Stimulated activated CD8-positive, alpha-beta memory T cell treated with anti-CD3 and anti-CD28 coated beads, Interleukin-7, amount 100 ng/mL, for 48 hours (primary cell): ENCODE data around the gene ARGFX.
"Not testable (repeated sequence)": the region's sequence is repeated elsewhere in the genome, so short reads cannot be mapped to it uniquely, and the experiment has no call there.

Source experiments
- DNase-seq, 2 donors: peaks; one replicate each; pipeline ENCODE4 v3.0.0-alpha.2; 2020; ENCODE audit warnings: low read depth in 1 of 2; ENCODE audit errors: extremely low read depth in 1 of 2

The ARGFX gene

DNA sequence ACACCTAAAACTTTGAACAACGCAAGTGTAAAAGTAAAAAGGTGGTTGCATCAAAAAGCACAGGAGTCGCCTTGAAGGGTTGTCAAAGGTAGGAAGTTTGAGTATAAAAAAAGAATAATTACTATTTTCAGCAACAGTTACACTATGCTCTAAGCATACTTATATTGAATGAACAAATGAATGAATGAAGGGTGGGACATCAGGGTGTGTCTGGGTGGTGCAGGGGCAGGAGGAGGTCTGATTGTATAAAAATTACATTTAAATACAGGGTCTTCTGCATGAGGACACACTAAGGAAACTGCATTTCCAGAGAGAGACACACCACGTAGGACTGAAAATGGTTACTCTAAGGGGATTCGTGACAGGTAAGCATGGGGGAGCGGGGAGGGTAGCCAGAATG lies at the start of gene ARGFX:
Gene ARGFX (plus strand): TSS at position 301 of the 400 bp plus-strand sequence. CDS start 2,765 bp downstream, outside the sequence.
- DNase-seq = no peak

DNA sequence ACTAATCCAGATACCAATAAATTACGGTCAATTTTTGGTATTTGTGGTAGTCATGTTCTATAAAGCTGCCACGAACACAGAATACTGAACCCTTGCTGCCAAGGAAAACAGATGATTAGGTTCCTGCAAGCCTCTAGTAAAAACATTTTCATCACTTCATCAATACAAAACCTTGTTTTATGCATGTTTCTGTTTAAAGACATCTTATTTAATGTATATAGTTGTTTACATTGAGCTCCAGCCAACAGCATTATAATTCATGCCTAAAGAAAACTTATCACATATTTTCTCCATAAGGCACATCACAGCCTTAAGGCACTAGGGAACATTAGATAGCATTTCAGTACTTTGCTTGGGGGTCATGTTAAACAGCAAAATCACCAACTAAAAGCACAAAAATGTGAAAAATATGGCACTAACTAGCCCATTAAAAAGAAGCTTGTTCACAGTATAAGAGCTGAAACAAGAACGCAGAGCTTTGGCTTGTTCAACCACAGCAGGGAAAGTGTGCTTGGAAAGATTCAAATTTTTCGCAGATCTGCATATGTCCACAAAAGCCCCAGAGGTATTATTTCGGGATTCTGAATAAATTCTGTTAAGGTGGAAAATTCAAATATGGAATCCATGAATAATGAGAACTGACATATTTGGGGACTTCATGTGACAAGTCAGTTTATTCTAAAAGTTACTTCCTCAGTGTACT lies 49.6 kb upstream of the ARGFX start:
- DNase-seq = no peak

DNA sequence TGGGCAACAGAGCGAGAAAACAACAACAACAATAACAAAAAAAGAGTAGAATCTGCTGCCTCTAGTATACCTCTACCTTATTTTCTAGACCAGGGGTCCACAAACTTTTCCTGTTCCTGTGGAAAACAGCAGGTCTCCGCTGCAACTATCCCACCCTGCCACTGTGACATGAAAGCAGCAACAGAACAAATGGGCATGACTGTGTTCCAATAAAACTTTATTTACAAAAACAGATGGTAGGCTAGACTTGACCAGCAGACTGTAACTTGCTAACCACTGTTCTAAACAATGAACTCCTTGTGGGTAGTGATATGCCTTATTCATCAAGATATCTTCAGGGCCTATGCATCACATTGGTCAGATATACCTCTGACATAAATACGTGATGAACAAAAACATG lies 47.2 kb upstream of the ARGFX start:
- DNase-seq = no peak

DNA sequence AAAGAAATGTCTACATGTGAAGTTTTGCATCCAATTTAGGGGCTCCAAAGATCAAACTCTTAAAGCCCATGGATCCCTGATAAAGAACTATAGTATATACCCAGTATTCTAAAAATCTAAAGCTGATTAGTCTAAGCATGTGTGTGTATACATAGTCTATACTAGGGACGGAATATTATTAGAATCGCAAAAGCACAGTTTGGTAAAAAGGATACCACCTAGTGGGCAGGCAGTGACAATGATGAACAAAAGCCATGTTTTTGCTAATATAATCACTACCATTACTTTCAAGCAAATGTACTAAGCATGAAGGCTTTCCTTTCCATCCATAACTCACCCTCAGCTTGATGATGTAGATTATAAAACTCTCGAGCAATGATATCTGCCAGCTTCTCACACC lies 38.4 kb upstream of the ARGFX start:
- DNase-seq = no peak

DNA sequence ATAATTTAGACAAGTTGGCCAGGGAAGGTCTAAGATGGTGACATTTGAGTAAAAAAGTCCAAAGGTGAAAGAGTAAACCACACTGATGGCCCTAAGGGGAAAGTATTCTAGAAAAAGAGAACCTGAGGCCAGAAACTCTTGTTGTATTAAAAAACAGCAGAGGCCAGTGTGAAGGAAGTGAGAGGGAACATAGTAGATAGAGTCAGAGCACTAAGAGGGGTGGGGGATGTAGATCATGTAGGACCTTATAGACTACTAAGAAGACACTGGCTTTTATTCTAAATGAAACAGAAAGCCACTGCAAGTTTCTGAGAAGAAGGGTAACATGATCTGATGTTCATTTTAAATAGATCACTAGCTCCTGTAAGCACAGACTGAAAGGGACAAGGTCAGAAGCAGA lies 36.5 kb upstream of the ARGFX start:
- DNase-seq = no peak

DNA sequence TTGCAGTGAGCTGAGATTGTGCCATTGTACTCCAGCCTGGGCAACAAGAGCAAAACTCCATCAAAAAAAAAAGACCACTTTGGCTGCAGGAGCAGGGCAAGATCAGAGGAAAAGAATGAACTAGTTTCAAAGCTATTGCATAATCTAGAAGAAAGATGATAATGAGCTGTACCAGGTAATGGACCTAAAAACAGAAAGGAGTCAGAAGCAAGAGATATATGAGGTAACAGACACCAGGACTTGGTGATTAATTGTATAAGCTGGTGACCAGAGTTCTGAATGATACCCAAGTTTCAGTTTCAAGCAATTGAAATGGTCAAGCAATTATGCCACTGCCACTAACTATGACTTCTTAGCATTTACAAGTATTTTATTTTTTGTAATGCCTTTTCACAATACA lies 24.8 kb upstream of the ARGFX start:
- DNase-seq = no peak

DNA sequence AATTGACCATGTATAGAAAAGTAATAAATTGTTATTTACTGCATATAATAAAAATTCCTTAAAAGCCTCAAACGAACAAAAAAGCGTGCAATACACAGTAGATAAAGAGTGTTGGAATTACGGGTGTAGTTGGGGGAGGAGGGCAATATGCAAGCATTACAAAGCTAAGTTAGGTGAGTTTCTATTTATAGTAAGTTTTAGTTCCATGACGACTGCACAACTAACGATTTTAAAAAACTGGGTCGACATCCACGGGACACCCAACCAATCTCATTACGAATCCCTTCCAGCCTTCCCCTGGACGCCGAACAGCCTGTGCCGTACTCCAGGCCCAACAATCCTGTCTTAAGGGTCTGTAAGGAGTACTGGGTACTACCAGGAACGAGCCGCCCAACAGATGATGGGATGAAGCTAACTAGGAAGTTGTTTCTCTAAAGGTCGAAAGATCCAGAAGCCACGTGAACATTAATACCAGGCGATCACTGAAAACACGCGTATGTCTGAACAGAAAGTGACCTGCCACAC lies 22.6 kb upstream of the ARGFX start:
- no peak for DNase-seq

DNA sequence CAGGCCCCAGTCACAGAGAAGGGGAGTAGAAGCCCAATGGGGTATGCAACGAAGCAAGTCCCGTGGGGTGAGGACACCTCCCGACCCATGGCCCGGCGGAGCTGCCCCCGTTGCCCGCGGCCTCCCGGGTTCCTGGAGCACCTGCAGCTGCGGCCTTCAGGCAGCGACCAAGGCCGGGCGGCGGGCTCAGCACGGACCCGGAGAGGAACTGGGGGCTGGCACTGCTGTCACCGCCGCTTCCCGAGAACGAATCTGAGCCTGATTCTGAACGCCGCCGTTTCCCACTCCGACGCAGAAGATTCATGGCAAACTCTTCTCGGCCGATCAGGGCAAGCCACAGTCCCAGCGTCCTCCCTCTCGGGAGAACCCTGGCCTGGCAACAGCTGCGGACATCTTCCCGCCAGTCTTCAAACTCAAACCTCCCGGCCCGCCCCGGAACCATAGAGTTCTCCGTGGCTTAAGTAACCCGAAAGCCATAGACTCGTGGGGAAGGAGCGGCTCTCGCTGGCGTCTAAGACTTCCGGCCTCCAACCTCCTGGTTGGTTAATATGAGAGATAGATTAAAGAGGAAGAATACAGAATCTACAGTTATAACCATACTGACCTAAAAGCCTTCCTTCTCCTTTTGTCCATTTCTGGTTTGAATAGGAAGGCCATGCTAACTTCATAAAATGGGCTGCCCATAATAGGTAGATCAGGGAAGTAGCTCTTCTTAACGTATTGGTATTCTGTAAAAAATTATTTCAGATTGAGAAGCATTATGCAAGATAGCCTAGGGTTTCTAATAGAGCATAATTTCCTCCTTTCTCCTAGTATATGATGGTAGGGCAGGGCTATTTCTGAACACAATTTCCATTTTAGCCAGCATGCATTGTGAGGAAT lies 21.9 kb upstream of the ARGFX start, which contains the start of gene POLQ:
Gene POLQ (minus strand): TSS at position 415 of the 882 bp plus-strand sequence. CDS start 111 bp downstream, at position 304.
- DNase-seq = peak; percentile 70 to 86

DNA sequence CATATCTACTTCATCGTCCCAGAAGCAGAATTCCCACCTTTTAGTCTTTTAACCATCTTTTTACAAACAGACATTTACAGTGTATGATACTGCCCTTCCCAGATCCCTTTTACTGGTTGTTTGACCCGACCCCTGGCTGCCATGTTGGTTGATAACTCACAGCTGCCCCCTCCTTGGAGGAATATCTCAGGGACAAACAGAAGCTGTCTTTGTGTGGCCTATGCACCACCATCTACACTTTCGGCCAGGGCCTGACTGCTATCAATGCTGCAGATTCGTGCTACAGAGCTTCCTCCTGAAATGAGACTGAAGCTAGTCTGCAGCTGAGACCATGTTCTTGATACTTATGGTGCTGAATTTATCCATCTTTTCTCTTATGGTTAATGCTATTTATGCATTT lies 15.4 kb upstream of the ARGFX start:
- no peak for DNase-seq

DNA sequence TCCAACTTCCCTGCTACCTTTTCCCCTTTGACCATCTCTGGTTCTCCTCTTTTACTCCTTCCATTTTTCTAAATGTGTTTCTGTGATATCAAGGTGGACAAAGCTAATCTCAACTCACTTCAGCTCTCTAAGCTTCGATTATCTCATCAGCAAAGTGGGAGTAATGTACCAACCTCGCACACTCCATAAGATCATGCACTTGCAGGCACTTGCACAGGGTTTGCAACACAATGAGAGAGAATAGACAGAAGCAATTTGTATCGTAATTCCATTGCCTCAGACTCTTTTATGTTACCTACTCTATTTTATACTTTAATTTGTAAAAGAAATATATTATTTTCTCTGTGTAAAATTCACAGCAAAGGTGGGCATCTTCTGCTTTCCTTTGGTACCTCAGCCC lies 15.0 kb upstream of the ARGFX start:
- DNase-seq = no peak

DNA sequence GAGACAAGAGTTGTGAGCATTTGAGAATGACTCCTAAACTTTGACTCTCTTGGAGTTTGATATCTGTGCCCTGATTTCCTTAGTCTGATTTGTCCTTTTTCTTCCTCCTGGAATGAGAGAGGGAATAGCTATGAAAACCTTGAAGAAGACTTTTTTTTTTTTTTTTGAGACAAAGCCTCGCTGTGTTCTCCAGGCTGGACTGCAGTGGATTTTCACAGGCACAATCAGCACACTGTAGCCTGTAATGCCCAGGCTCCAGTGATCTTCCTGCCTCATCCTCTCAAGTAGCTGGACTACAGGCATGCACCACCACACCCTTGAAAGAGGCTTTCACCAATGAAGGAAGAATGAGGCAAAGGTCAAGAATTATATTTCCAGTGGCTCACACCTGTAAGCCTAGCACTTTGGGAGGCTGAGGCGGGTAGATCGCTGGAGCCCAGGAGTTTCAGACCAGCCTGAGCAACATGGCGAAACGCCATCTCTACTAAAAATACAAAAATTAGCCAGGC lies 10.3 kb upstream of the ARGFX start:
- no peak for DNase-seq

DNA sequence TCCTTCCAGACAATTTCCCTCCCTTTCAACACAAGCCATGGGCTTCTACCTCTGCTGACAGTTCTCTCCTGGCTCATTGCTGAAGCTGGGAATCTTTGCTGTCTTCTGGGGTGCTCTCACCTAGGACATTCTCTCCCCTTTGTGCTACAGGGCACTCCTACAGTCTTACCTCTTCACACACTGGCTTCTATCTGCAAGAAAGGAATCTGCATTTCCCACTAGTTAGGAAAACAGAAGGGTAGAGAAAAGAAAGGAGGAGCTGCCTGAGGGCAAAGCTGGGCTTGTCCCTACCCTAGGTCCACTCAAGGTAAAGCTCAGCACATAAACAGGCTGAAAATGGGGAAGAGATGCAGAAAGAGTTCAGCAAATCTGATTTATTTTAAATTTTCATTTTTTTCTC lies 5.6 kb upstream of the ARGFX start:
- no peak for DNase-seq

DNA sequence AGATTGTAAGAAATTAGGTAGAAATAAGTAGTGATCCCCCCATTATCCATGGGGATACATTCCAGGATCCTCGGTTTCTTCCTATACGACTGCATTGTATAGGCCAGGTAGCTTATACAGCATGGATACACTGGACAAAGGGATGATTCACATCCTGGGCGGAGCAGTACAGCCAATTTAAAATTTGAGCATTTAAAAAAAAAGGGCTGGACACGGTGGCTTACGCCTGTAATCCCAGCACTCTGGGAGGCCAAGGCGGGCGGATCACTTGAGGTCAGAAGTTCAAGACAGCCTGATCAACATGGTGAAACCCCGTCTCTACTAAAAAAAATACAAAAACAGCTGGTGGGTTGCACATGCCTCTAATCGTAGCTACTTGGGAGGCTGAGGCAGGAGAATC lies 976 bp upstream of the ARGFX start:
- DNase-seq = no peak

DNA sequence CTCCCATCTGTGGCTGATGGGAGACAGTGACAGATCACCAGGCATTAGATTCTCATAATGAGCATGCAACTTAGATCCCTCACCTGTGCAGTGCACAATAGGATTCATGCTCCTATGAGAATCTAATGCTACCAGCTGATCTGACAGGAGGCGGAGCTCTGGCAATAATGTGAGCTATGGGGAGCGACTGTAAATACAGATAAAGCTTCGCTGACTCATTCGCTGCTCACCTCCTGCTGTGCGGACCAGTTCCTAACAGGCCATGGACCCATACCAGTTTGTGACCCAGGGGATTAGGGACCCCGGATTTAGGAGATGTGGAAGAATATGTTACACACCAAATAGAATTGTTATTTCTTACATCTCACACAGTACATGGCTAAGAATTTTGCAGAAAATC lies 6.7 kb downstream of the ARGFX start:
- DNase-seq = no peak

DNA sequence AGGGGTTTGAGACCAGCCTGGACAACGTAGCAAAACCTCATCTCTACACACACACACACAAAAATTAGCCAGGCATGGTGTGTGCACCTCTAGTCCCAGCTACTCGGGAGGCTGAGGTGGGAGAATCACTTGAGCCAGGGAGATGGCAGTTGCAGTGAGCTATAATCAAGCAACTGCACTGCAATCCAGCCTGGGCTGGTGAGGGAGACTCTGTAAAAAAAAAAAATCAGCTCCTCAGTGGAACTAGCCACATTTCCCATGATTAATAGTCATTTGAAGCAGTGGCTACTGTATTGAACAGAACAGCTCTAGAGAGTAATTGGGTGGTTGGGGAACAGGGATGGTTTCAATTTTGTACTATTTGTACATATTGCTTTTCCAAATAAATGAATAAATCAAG lies 13.9 kb downstream of the ARGFX start:
- DNase-seq = no peak

DNA sequence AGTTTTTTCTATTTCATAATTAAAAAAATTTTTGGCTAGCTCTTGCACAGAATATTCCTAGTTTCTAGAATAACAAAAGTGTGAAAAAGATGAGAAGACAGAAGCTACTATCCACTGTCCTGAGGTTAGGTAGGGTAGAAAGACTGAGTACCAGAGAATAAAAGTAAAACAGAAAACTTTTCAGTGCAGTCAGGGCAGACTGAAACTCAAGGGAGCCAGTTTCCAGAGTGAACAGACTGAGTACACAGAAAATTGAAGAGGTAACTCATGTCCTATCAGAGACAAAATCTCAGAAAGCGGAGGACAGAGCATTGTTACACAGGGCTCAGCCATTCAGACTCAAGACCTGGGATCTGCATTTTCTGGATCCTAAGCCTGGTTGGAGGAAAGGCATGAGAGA lies 16.7 kb downstream of the ARGFX start:
- DNase-seq = no peak

DNA sequence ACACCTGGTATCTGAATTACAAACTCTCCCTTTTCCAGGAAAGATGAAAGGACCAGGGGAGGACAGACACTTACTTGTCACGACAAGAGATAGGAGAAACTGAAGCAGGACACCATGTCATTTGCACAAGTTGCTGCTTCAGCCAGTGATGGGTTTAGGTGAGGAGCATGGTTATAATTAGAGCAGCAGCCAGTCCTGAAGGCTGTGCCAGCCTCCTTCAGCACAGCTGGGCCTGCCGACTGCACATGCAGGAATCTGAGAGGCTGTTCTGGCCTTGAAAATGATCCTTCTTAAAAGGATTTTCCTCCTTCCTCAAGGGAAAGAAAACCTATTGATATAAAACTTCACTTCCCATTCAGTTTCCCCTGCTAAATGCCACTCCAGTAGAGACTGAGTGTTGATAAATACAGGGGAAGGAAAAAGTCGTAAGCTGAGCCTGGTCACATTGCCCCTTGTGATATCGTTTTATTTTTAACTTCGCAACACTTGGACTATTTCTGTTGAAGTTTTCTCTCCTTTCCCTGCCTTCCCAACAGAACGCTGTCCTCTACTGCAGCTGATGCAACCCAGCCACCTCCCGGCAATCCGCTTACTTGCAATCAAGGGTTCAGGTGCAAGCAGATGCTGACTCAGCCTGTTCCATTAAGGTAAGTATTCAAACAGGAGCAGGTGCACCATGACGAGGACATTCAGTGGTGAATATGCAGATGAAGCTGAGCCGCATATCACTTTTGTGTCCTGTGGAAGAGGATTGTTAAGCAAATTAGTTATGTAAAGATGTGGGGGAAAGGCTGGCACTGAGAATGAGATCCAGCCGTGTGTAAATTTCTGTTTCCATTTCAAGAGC lies 25.3 kb downstream of the ARGFX start, which contains the start of gene FBXO40:
Gene FBXO40 (plus strand): TSS at position 524 of the 847 bp plus-strand sequence. CDS start 27,197 bp downstream, outside the sequence.
- DNase-seq = no peak

DNA sequence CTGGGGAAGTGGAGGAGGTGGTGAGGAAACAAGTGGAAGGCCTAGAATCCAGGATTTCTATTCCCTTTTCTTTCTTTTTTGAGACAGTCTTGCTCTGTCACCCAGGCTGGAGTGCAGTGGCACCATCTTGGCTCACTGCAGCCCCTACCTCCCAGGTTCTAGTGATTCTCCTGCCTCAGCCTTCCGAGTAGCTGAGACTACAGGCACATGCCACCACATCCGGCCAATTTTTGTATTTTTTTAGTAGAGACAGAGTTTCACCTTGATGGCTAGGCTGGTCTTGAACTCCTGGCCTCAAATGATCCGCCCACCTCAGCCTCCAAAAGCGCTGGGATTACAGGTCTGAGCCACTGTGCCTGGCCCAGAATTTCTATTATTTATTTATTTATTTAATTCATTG lies 26.1 kb downstream of the ARGFX start:
- not testable (repeated sequence) for DNase-seq

DNA sequence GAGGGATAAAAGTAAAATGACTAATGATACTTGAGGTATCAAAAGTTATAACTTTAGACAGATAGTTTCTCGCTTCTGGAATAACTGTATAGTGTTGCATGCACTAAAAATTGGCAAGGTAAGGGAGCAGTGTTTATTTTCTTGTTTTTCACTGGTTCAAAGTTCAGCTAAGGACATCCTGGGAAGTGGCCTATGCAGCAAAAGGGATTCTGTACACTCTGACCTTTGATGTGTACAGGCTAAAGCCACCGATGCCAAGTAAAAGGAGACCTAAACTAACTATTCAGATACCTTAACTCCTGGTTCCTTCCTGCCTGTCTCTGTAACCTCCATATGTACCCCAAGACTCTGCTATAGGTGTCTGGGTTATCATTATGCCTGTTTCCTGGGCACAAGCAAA lies 27.1 kb downstream of the ARGFX start:
- DNase-seq = no peak

DNA sequence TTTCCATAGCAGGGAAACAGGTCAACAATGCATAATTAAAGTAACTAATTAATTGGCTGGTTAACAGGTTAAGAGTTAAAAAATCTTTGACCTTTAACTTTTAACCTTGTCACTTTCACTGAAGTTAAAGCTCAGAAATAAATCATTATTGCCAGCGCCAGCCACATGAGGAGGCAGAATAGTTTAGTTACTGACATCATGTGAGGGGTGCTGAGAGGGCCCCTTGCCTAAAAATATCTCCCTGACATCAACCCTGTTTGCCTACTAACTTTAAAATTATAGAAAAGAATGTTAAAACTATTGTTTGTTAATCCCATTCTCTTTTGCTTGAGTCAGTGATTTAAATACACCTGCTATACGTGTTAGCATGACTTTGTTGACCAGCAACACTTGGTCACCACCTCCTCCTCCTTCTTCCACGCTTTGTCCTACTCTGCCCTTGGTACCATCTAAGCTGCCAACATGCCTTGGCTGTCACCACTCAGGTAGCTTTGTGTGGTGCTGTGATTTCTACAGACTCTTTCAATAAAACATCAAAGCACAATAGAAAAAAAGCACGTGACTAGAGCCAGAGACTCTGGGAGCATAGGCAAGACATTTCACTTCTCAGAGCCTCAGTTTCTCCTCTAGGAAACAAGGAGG lies 28.1 kb downstream of the ARGFX start:
- DNase-seq = no peak
